Psoas muscle (tissue), 8 donors: ENCODE results near the gene SORL1. TPM values are rescaled to one million over a fixed set of nuclear protein-coding genes. Genes with fewer than 3 reads are reported as not detected.

Experiments used
- ATAC-seq, 4 donors: fragments of 200-7000 bp; cut with Tn5 transposase; one replicate each; pipeline ENCODE4 v1.9.1; 2020; ENCODE audit warnings: moderate library complexity in 3 of 4, mild to moderate bottlenecking in 2 of 4
- DNase-seq, 2 donors: peaks; one replicate each; pipeline ENCODE4 v3.0.0-alpha.2; 2020
- H3K27ac ChIP-seq: fragments of 200-600 bp; one replicate; pipeline ENCODE4 v1.8.0; 2022
- H3K27me3 ChIP-seq, 3 donors: fragments of 200-600 bp in 1 of 3; one replicate each; pipeline versions ENCODE4 v1.6.1 to v1.8.0; 2013 to 2022; ENCODE audit warnings: low read length in 2 of 3, mild to moderate bottlenecking in 2 of 3, moderate library complexity in 1 of 3; ENCODE audit not compliant: insufficient read depth in 3 of 3
- H3K36me3 ChIP-seq, 2 donors: fragments of 200-600 bp in 1 of 2; one replicate each; pipeline versions ENCODE4 v1.6.1 to v1.8.0; 2013 to 2022; ENCODE audit warnings: low read depth in 1 of 2, mild to moderate bottlenecking in 1 of 2, moderate library complexity in 1 of 2; ENCODE audit not compliant: insufficient read depth in 1 of 2
- H3K4me1 ChIP-seq: fragments of 200-600 bp; one replicate; pipeline ENCODE4 v1.8.0; 2022
- H3K4me3 ChIP-seq: fragments of 200-600 bp; one replicate; pipeline ENCODE4 v1.8.0; 2022; ENCODE audit warnings: mild to moderate bottlenecking
- H3K9me3 ChIP-seq: fragments of 200-600 bp; one replicate; pipeline ENCODE4 v1.8.0; 2022
- CTCF ChIP-seq: fragments of 200-600 bp; IDR thresholded peaks from one replicate; pipeline ENCODE4 v1.8.0; 2022; ENCODE audit warnings: antibody characterized with exemption
- WGBS, 3 donors: extraction: QIAGEN DNeasy Blood & Tissue Kit; methylation state at CpG; one replicate each; pipeline versions ENCODE4 v1.1.6 to v1.1.7; 2013; 5-methylcytosine and 5-hydroxymethylcytosine counted together
- intact Hi-C, 2 donors: fragments of 100-400 bp; cut with DNase I; formaldehyde crosslinking; loops; one replicate each; pipeline versions ENCODE4 v1.11.0 to v1.14.2; 2022
- polyA plus RNA-seq, 3 donors: library from polyadenylated mRNA; stranded (reverse); fragments of 200-250 nt; gene quantifications; one replicate each; pipeline ENCODE4 v1.2.3, GENCODE V29; 2013
- total RNA-seq, 4 donors: library from RNA; stranded (reverse); fragmentation: NEBNext Ultra II Directional in 2 of 4; extraction: Animal tissue kit (Norgen Biotek cat#: 25700) in 2 of 4; gene quantifications; one replicate each; pipeline versions ENCODE4 v1.2.1 to v1.2.4, GENCODE V29; 2021 to 2023
- donor health status: healthy with polysubstance abuse.
- donor health status: DM: no; HTN: no; CAD: no; lungs with moderate emphysema.
- donor health status: Bipolar disorder and iron deficiency.
- donor health status: healthy.
- donor health status: DM: yes; HTN: yes; CAD: no.
- donor health status: DM: no; HTN: no; CAD: no.
- donor health status: DM: no; HTN: no; CAD: no.
- donor health status: DM: yes; HTN: yes; CAD: no.

SORL1 gene
- total and polyA plus RNA-seq, 7 donors, result 0.07 to 3.3 (median 1.5) TPM

- Histone ChIP-seq H3K27ac (no peak overlapping the region), H3K4me1 (no peaks in the 10 kb centered on the region), H3K36me3 (no peaks in the 10 kb centered on the region), H3K4me3 (no peak overlapping the region), H3K27me3 (peaks cover 0 to 6% (median 0%) of the 10 kb centered on the region in 3 donors), H3K9me3 (no peaks in the 10 kb centered on the region)
- TF ChIP-seq CTCF, result no peak
- intact Hi-C loops, result no loop called here
- ATAC-seq, result peak; percentile 90 to 95 (median 92)
- peak; percentile 85 to 89 for DNase-seq
- 34 to 46% (median 36%) methylated on average over 8 of the region's 8 CpGs for WGBS, 3 donors
Measured at GRCh38 chr11:121466063-121466794, 14.1 kb downstream of the SORL1 start.

DNA sequence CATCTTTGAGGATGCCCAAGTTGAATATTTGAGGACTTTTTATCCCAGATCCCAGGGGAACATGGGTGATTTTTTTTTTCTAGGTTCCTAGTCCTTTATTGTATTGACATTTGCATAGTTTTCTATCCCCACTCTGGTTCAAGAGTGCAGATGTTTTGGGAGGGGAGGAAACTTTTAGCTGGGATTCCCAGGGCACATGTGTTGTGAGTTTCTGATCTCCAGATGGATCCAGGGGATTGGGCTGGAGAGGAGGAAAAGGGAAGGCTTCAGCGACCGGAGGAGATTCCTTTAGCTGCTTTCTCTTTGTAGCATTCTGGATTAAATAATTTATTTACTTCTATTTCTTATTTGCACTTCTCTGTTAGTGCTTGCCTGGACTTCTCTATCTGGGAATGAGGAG is 15.4 kb downstream of the SORL1 start:
- no peak for ATAC-seq
- 53 to 71% (median 66%) methylated on average over 2 of the region's 2 CpGs for WGBS, 3 donors
- intact Hi-C loops, result no loop called here
- Histone ChIP-seq H3K27ac (no peak overlapping the region), H3K4me3 (no peak overlapping the region), H3K9me3 (no peaks in the 10 kb centered on the region), H3K36me3 (no peaks in the 10 kb centered on the region), H3K27me3 (peaks cover 0 to 6% (median 0%) of the 10 kb centered on the region in 3 donors), H3K4me1 (no peaks in the 10 kb centered on the region)
- DNase-seq, result no peak
- TF ChIP-seq CTCF, result no peak

GRCh38 chr11:121467965-121468364 is 15.9 kb downstream of the SORL1 start:
- Histone ChIP-seq H3K9me3 (no peaks in the 10 kb centered on the region), H3K36me3 (no peaks in the 10 kb centered on the region), H3K27ac (no peak overlapping the region), H3K4me3 (no peak overlapping the region), H3K27me3 (peaks cover 0 to 6% (median 0%) of the 10 kb centered on the region in 3 donors), H3K4me1 (no peaks in the 10 kb centered on the region)
- 33 to 48% (median 36%) methylated on average over 10 of the region's 10 CpGs for WGBS, 3 donors
- TF ChIP-seq CTCF, result no peak
- DNase-seq (no peak), ATAC-seq (peak in 3 of 4 donors; percentile 18 to 44 (median 41))
- intact Hi-C loops, result no loop called here

GRCh38 chr11:121469910-121470309 is 17.8 kb downstream of the SORL1 start:
- Histone ChIP-seq H3K27ac (no peak overlapping the region), H3K27me3 (peaks cover 0 to 6% (median 0%) of the 10 kb centered on the region in 3 donors), H3K4me3 (no peak overlapping the region), H3K4me1 (no peaks in the 10 kb centered on the region), H3K36me3 (no peaks in the 10 kb centered on the region), H3K9me3 (no peaks in the 10 kb centered on the region)
- 54 to 60% (median 59%) methylated on average over 5 of the region's 5 CpGs for WGBS, 3 donors
- intact Hi-C loops, result no loop called here
- TF ChIP-seq CTCF, result no peak
- ATAC-seq, result no peak
- no peak for DNase-seq
